H9 (cell line): ENCODE data around the gene CSAG1. TPM values are rescaled to one million over a fixed set of nuclear protein-coding genes. Genes with fewer than 3 reads are reported as not detected.
"Not testable (repeated sequence)": the region's sequence is repeated elsewhere in the genome, so short reads cannot be mapped to it uniquely, and the experiment has no call there.

Source experiments
- DNase-seq: peaks from one replicate; pipeline ENCODE4 v3.0.0-alpha.2; 2017
- H2AFZ ChIP-seq: one replicate; pipeline ENCODE4 v1.6.1; 2013; ENCODE audit warnings: mild to moderate bottlenecking, low read length, control low read depth, moderate library complexity
- H2AK5ac ChIP-seq: 2 replicates; pipeline ENCODE4 v1.6.1; 2013; ENCODE audit warnings: low read length, control low read depth, mixed read lengths; ENCODE audit not compliant: insufficient read length
- H2BK120ac ChIP-seq: one replicate; pipeline ENCODE4 v1.6.1; 2013; ENCODE audit warnings: low read depth, mild to moderate bottlenecking, low read length, control low read depth, inconsistent platforms; ENCODE audit not compliant: poor library complexity, severe bottlenecking
- H2BK12ac ChIP-seq: 2 replicates; pipeline ENCODE4 v1.6.1; 2013; ENCODE audit warnings: low read length, control low read depth, mixed read lengths, low read depth; ENCODE audit not compliant: insufficient read length
- H2BK15ac ChIP-seq: 2 replicates; pipeline ENCODE4 v1.6.1; 2013; ENCODE audit warnings: low read depth, low read length, control low read depth
- H2BK20ac ChIP-seq: one replicate; pipeline ENCODE4 v1.6.1; 2013; ENCODE audit warnings: low read depth, mild to moderate bottlenecking, low read length, control low read depth, inconsistent platforms; ENCODE audit not compliant: poor library complexity, severe bottlenecking
- H2BK5ac ChIP-seq: 2 replicates; pipeline ENCODE4 v1.6.1; 2013; ENCODE audit warnings: low read length, control low read depth, mixed read lengths; ENCODE audit not compliant: insufficient read length
- H3K14ac ChIP-seq: 2 replicates; pipeline ENCODE4 v1.6.1; 2013; ENCODE audit warnings: low read length, control low read depth; ENCODE audit not compliant: insufficient read depth
- H3K18ac ChIP-seq: 2 replicates; pipeline ENCODE4 v1.6.1; 2013; ENCODE audit warnings: low read depth, mild to moderate bottlenecking, mixed read lengths, low read length, control low read depth; ENCODE audit not compliant: insufficient read length
- H3K23ac ChIP-seq: 2 replicates; pipeline ENCODE4 v1.6.1; 2013; ENCODE audit warnings: low read length, control low read depth, mixed read lengths, low read depth; ENCODE audit not compliant: insufficient read length
- H3K23me2 ChIP-seq: 2 replicates; pipeline ENCODE4 v1.6.1; 2013; ENCODE audit warnings: low read depth, mild to moderate bottlenecking, mixed read lengths, low read length, control low read depth; ENCODE audit not compliant: insufficient read length, poor library complexity, severe bottlenecking
- H3K27ac ChIP-seq: 2 replicates; pipeline ENCODE4 v1.5.1; 2013; ENCODE audit warnings: low read length, control low read depth, mixed read lengths, low read depth; ENCODE audit not compliant: insufficient read length
- H3K27me3 ChIP-seq: 2 replicates; pipeline ENCODE4 v1.6.1; 2013; ENCODE audit warnings: low read length, control low read depth, inconsistent platforms; ENCODE audit not compliant: insufficient read depth
- H3K4ac ChIP-seq: 2 replicates; pipeline ENCODE4 v1.6.1; 2013; ENCODE audit warnings: low read depth, mild to moderate bottlenecking, control low read depth, inconsistent platforms, low read length, moderate library complexity
- H3K4me1 ChIP-seq: 2 replicates; pipeline ENCODE4 v1.6.1; 2013; ENCODE audit warnings: low read length, control low read depth, inconsistent platforms; ENCODE audit not compliant: insufficient read depth
- H3K4me2 ChIP-seq: 2 replicates; pipeline ENCODE4 v1.6.1; 2013; ENCODE audit warnings: low read length, control low read depth, mixed read lengths; ENCODE audit not compliant: insufficient read length, insufficient read depth
- H3K56ac ChIP-seq: 2 replicates; pipeline ENCODE4 v1.6.1; 2013; ENCODE audit warnings: low read depth, mild to moderate bottlenecking, mixed read lengths, low read length, control low read depth; ENCODE audit not compliant: insufficient read length
- H3K79me1 ChIP-seq: 2 replicates; pipeline ENCODE4 v1.6.1; 2013; ENCODE audit warnings: low read depth, mild to moderate bottlenecking, moderate library complexity, low read length, control low read depth, inconsistent platforms; ENCODE audit not compliant: insufficient read depth, poor library complexity, severe bottlenecking
- H3K79me2 ChIP-seq: 2 replicates; pipeline ENCODE4 v1.6.1; 2013; ENCODE audit warnings: low read length, control low read depth, inconsistent platforms; ENCODE audit not compliant: insufficient read depth
- H3K9ac ChIP-seq: 2 replicates; pipeline ENCODE4 v1.6.1; 2013; ENCODE audit warnings: low read length, control low read depth, mixed read lengths; ENCODE audit not compliant: insufficient read length; ENCODE audit errors: extremely low read depth
- H3K9me3 ChIP-seq: one replicate; pipeline ENCODE4 v1.6.1; 2013; ENCODE audit warnings: low read depth, low read length, inconsistent platforms; ENCODE audit not compliant: control insufficient read depth
- H3T11ph ChIP-seq: one replicate; pipeline ENCODE4 v1.6.1; 2013; ENCODE audit warnings: mild to moderate bottlenecking, low read length, control low read depth, inconsistent platforms
- H4K20me1 ChIP-seq: one replicate; pipeline ENCODE4 v1.6.1; 2013; ENCODE audit not compliant: control insufficient read depth, insufficient read length, insufficient read depth
- H4K5ac ChIP-seq: 2 replicates; pipeline ENCODE4 v1.6.1; 2013; ENCODE audit warnings: low read depth, mild to moderate bottlenecking, mixed read lengths, low read length, control low read depth; ENCODE audit not compliant: insufficient read length
- H4K8ac ChIP-seq: replicated peaks from 2 replicates; pipeline ENCODE4 v1.6.1; 2013; ENCODE audit warnings: low read length, control low read depth, mixed read lengths, low read depth; ENCODE audit not compliant: insufficient read length
- H4K91ac ChIP-seq: 2 replicates; pipeline ENCODE4 v1.6.1; 2013; ENCODE audit warnings: low read depth, mild to moderate bottlenecking, moderate library complexity, mixed read lengths, low read length, control low read depth; ENCODE audit not compliant: insufficient read length
- H3K27ac Mint-ChIP-seq, 3 experiments: 2 replicates in 2 of 3; 3 replicates in 1 of 3; pipeline ENCODE4 v1.8.0; 2020 to 2021; ENCODE audit warnings: mixed read lengths in 3 of 3, mild to moderate bottlenecking in 1 of 3, moderate library complexity in 1 of 3
- H3K27me3 Mint-ChIP-seq: 2 replicates; pipeline ENCODE4 v1.8.0; 2021; ENCODE audit warnings: low read depth, mild to moderate bottlenecking, moderate library complexity, mixed read lengths
- H3K36me3 Mint-ChIP-seq, 3 experiments: 2 replicates in 2 of 3; 3 replicates in 1 of 3; pipeline ENCODE4 v1.8.0; 2020 to 2021; ENCODE audit warnings: low read depth in 3 of 3, mixed read lengths in 3 of 3; ENCODE audit not compliant: insufficient read depth in 1 of 3
- H3K4me1 Mint-ChIP-seq, 2 experiments: 2 replicates each; pipeline ENCODE4 v1.8.0; 2020; ENCODE audit warnings: mixed read lengths in 2 of 2
- H3K4me3 Mint-ChIP-seq, 2 experiments: 2 replicates in 1 of 2; 3 replicates in 1 of 2; pipeline ENCODE4 v1.8.0; 2020 to 2021; ENCODE audit warnings: mild to moderate bottlenecking in 2 of 2, mixed read lengths in 2 of 2, moderate library complexity in 1 of 2
- H3K9me3 Mint-ChIP-seq, 2 experiments: 2 replicates in 1 of 2; 3 replicates in 1 of 2; pipeline ENCODE4 v1.8.0; 2020; ENCODE audit warnings: mild to moderate bottlenecking in 2 of 2, mixed read lengths in 2 of 2, moderate library complexity in 1 of 2
- WGBS: extraction: QIAGEN DNeasy Blood & Tissue Kit; methylation state at CpG from one replicate; pipeline ENCODE4 v1.1.7; 2013; ENCODE audit warnings: missing lambda C conversion rate, low lambda C conversion rate, mixed read lengths; ENCODE audit not compliant: insufficient read length; ENCODE audit errors: extremely low coverage; 5-methylcytosine and 5-hydroxymethylcytosine counted together
- total RNA-seq: library from RNA; stranded (reverse); gene quantifications from 2 replicates; pipeline ENCODE4 v1.2.1, GENCODE V29; 2021
- TF ChIP-seq, protein P1 (sequence below): fragments of 200-600 bp; sonication (generic); conservative IDR thresholded peaks from 3 replicates; pipeline ENCODE4 v1.8.0; 2021; ENCODE audit warnings: antibody characterized with exemption, mild to moderate bottlenecking

CSAG1 gene
- total RNA-seq, 1 experiment from 2014 or later: not detected

DNA sequence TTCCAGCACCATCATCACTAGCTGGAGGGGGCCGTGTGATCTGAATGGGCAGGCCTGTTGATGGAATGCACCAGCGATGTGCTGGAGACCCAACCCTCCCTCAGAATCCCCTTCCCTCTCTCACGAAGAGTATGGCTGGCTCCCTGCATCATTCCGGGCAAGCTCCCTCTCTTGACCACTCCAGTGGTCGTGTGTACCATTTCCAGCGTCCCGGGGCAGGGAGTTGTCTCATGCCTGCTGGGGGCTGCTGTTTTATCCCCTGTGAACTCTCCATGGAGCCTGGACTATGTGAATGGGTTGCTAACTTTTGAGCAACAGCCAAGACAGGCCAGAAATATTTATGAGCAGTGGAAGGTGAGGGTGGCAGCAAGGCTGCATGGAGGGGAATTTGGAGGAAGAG is 8.1 kb downstream of the CSAG1 start:
- no peak overlapping the region for H3K23ac ChIP-seq
- Mint-ChIP-seq H3K4me3 (no peak overlapping the region), H3K27ac (no peak overlapping the region), H3K9me3 (peaks cover 37 to 42% of the 10 kb centered on the region in 2 experiments), H3K36me3 (no peaks in the 10 kb centered on the region; a peak in 1 of 7 replicates), H3K27me3 (peaks cover 3% of the 10 kb centered on the region), H3K4me1 (no peaks in the 10 kb centered on the region)
- no peak overlapping the region for H3K27ac ChIP-seq
- no peak overlapping the region for H4K91ac ChIP-seq
- no peak overlapping the region for H3K56ac ChIP-seq
- H4K8ac ChIP-seq: no peak overlapping the region
- H2AFZ ChIP-seq: no peak overlapping the region
- no peak overlapping the region for H3T11ph ChIP-seq
- H2BK20ac ChIP-seq: no peak overlapping the region
- no peaks in the 10 kb centered on the region for H3K79me1 ChIP-seq
- H3K4me2 ChIP-seq: no peak overlapping the region
- DNase-seq: no peak
- H3K18ac ChIP-seq: no peak overlapping the region
- no peak overlapping the region for H2BK15ac ChIP-seq
- no CpG with 5 or more reads among the region's 7 CpGs for WGBS
- no peak overlapping the region for H2BK12ac ChIP-seq
- H3K9ac ChIP-seq: no peak overlapping the region
- no peak overlapping the region for H4K5ac ChIP-seq
- no peak overlapping the region for H3K4ac ChIP-seq
- no peak overlapping the region for H2BK5ac ChIP-seq
- no peaks in the 10 kb centered on the region for H3K4me1 ChIP-seq
- H3K9me3 ChIP-seq: peaks cover 15% of the 10 kb centered on the region
- no peaks in the 10 kb centered on the region for H3K79me2 ChIP-seq
- no peak overlapping the region for H3K14ac ChIP-seq
- TF ChIP-seq, protein P1, sequence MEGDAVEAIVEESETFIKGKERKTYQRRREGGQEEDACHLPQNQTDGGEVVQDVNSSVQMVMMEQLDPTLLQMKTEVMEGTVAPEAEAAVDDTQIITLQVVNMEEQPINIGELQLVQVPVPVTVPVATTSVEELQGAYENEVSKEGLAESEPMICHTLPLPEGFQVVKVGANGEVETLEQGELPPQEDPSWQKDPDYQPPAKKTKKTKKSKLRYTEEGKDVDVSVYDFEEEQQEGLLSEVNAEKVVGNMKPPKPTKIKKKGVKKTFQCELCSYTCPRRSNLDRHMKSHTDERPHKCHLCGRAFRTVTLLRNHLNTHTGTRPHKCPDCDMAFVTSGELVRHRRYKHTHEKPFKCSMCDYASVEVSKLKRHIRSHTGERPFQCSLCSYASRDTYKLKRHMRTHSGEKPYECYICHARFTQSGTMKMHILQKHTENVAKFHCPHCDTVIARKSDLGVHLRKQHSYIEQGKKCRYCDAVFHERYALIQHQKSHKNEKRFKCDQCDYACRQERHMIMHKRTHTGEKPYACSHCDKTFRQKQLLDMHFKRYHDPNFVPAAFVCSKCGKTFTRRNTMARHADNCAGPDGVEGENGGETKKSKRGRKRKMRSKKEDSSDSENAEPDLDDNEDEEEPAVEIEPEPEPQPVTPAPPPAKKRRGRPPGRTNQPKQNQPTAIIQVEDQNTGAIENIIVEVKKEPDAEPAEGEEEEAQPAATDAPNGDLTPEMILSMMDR: no peak
- no peaks in the 10 kb centered on the region for H4K20me1 ChIP-seq
- H2BK120ac ChIP-seq: no peak overlapping the region
- no peaks in the 10 kb centered on the region for H3K27me3 ChIP-seq
- H2AK5ac ChIP-seq: no peak overlapping the region
- H3K23me2 ChIP-seq: no peaks in the 10 kb centered on the region

DNA sequence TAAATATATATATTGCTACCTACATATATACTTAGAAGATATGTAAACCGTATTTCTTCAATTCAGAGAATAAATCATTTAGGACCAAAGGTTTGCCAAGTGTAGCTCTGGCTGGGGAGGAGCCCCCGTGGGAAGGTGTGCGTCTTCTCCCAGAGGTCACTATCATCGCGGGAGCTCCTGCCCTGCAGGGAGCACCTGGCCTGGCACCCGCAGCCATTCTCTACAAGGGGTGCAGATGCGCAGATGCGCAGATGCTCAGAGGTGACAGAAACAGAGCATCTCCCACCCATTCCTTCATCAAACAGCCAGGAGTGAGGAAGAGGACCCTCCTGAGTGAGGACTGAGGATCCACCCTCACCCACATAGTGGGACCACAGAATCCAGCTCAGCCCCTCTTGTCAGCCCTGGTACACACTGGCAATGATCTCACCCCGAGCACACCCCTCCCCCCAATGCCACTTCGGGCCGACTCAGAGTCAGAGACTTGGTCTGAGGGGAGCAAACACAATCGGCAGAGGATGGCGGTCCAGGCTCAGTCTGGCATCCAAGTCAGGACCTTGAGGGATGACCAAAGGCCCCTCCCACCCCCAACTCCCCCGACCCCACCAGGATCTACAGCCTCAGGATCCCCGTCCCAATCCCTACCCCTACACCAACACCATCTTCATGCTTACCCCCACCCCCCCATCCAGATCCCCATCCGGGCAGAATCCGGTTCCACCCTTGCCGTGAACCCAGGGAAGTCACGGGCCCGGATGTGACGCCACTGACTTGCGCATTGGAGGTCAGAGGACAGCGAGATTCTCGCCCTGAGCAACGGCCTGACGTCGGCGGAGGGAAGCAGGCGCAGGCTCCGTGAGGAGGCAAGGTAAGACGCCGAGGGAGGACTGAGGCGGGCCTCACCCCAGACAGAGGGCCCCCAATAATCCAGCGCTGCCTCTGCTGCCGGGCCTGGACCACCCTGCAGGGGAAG is 19.4 kb downstream of the CSAG1 start, which contains the start of gene MAGEA2B:
Gene MAGEA2B (plus strand): TSS at position 814 of the 973 bp plus-strand sequence. CDS start 2,479 bp downstream, outside the sequence.
- H2BK12ac ChIP-seq, H3K4ac ChIP-seq, DNase-seq, H4K5ac ChIP-seq, H3K27ac ChIP-seq, H3K23ac ChIP-seq, H2AFZ ChIP-seq, H3K36me3 Mint-ChIP-seq, H3K27ac Mint-ChIP-seq, H3T11ph ChIP-seq, H3K4me1 Mint-ChIP-seq, H4K8ac ChIP-seq, H4K91ac ChIP-seq, H3K4me1 ChIP-seq, H3K27me3 Mint-ChIP-seq, H2AK5ac ChIP-seq, H3K56ac ChIP-seq, H3K23me2 ChIP-seq, H3K79me1 ChIP-seq, H2BK20ac ChIP-seq, H3K14ac ChIP-seq, H3K27me3 ChIP-seq, H3K9me3 ChIP-seq, H3K18ac ChIP-seq, H2BK120ac ChIP-seq, H3K4me3 Mint-ChIP-seq, H3K79me2 ChIP-seq, H3K4me2 ChIP-seq, H2BK5ac ChIP-seq, H3K9me3 Mint-ChIP-seq, H3K9ac ChIP-seq, H2BK15ac ChIP-seq, H4K20me1 ChIP-seq: not testable (repeated sequence)
- WGBS: no CpG with 5 or more reads among the region's 35 CpGs
